GM18861 (cell line): ENCODE data around the gene MARCHF4.
"Not testable (repeated sequence)": the region's sequence is repeated elsewhere in the genome, so short reads cannot be mapped to it uniquely, and the experiment has no call there.

Experiments
- ATAC-seq: cut with Tn5 transposase; IDR thresholded peaks from one replicate; pipeline ENCODE4 v1.9.1; 2021; ENCODE audit not compliant: unreplicated experiment

The MARCHF4 gene

GRCh38 chr2:216392018-216392562 lies 19.8 kb upstream of the MARCHF4 start:
- ATAC-seq: no peak

- ATAC-seq: no peak
Observed at GRCh38 chr2:216391401-216391800, 19.1 kb upstream of the MARCHF4 start.

DNA sequence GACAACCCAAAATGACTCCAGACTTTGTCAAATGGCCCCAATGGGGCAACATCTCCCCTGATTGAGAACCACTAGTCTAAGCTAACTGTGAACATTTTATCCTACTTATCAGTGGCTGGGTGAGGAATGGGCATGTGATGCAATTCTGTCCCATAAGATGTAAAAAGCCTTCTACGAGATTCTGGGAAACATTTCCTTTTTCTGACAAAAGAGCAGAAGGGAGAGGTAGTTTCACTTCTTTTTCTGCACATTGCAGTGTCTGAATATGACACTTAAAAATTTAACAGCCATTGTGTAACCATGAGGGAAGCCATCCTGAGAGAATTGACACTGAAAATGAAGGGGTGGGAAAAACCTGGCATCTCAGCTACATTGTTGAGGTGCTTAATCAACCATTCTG lies 17.3 kb upstream of the MARCHF4 start:
- no peak for ATAC-seq

GRCh38 chr2:216388046-216388884 lies 16.0 kb upstream of the MARCHF4 start:
- no peak for ATAC-seq

DNA sequence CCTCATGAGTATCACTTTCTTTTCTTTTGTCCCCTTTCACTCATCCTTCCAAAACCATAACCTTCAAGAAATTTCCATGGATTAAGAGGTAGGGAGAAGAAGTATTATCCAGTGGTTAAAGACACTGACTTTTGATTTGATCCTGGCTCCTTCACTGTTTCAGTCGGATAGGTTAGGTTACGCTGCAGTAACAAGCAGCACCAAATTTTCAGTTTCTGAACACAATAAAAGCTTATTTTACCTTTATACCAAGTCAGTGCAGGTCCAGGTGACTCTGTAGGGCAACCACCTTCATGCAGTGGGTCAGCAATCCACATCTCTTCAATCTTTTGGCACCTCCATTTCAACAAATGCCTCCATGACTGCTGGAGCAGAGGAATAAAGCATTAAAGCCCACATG lies 15.0 kb upstream of the MARCHF4 start:
- ATAC-seq: no peak

DNA sequence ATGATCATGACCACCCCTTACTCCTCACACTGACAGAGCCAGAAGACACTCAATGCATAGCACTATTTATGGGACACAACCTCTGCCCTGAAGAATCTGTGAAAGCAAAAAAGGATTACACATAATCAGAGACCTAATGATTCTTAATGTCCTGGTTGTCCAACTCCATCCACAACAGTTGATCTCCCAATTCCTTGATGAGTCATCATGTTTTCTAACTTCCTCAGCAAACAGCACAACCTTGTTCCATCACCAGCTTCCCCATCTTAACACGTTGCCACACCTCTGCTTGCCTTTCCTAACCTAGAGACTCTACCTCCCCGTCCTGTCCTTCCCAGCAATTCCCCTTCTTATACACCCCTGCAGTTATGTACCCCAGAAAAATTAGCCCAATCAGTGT lies 13.2 kb upstream of the MARCHF4 start:
- no peak for ATAC-seq

- ATAC-seq: not testable (repeated sequence)
Observed at GRCh38 chr2:216384409-216384808, 12.1 kb upstream of the MARCHF4 start.

DNA sequence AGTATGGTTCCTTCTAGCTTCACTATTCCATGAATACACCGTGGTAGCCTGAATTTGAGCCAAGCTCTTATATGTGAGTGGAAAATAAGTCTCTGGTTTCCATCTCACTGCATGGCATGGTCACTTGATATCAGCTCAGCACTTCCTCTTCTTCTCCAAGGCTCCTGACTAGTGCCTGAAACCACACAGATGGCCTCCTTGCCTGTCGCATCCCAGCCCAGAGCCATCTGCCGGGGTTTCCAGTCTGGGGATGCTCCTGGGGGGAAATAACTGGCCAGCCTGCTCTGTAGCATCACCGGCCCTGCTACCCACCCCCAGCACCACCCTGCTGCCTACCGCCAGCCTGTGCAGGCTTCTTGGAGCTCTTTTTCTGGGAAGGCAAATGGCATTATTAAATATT lies 7.7 kb upstream of the MARCHF4 start:
- no peak for ATAC-seq

- ATAC-seq: no peak
Observed at GRCh38 chr2:216375286-216375685, 3.0 kb upstream of the MARCHF4 start.

DNA sequence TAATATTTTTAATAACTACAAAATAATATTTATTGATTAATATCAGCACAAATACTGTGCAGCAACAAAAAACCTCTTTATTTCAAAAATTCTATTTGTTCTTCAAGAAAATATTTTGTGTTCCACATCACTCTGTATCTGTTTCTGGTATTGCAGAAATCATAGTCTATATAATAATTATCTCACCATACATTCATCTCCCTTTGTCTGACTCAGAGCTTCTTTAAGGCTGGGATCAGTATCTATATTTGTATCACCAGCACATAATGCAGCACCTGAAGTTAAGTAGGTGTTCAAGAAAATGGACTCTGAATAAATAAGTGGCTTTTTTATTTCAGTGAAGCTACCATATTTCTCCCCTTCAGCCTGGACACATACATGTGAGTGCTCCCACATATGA lies 1.6 kb upstream of the MARCHF4 start:
- no peak for ATAC-seq

GRCh38 chr2:216372761-216373291 lies 543 bp upstream of the MARCHF4 start:
- no peak for ATAC-seq

- ATAC-seq: no peak
Observed at GRCh38 chr2:216370961-216371712, 1.1 kb downstream of the MARCHF4 start.

- ATAC-seq: no peak
Observed at GRCh38 chr2:216369821-216370220, 2.5 kb downstream of the MARCHF4 start.

- no peak for ATAC-seq
Observed at GRCh38 chr2:216366777-216367471, 5.4 kb downstream of the MARCHF4 start.

DNA sequence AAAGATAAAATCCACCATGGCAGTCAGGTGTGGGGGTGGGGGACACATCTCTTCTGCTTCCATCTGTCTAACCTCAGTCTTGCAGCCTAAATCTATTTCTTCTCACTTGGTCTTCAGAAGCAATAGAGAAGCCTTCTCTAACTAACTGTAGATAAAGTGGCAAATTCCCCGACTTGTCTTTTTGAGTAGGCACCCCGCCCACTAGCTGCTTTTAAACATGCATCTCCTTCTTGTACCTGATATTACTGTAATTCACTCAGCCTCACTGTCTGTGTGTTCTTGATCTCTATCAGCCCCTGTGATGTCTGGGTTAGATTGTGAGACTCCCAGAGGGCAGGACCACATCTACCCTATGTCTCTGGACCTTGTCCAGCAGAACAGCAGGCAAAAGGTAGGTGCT lies 6.8 kb downstream of the MARCHF4 start:
- no peak for ATAC-seq

DNA sequence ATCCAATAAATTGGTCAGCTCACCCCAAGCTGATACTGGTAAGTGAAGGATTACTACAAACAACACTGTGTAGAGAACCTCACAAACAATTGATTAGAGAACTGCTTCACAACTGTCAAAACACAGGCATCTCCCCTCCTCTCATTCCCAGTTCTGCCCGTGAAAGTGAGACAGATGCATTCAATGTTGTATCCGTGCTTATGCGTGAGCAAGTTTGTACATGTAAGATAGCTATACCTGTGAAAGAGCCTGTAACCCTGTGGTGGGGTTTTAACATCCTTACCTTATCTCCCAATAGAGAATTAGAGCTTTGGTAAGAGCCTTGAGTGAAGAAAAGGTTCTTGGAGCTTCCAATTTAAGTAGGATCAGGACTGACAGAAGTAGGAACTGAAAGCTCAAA lies 9.1 kb downstream of the MARCHF4 start:
- ATAC-seq: no peak

DNA sequence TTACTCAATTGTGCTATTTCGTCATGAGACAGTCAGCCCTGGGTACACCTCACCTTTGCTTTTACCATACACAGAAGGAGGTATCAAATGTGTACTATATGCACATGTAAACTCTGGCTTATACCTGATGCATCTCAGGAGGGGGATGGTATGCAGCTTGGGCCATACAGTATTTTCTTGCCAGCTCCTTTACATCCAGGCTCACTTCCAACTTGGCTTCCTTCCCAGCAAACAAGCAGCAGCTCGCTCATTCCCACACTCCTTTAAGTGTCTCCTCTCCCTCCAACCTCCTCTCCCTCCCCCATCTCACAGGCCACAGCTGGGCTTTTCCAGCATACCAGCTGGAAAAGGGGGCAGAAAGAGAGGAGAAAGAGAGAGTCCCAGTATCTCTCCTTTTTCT lies 9.6 kb downstream of the MARCHF4 start:
- no peak for ATAC-seq

DNA sequence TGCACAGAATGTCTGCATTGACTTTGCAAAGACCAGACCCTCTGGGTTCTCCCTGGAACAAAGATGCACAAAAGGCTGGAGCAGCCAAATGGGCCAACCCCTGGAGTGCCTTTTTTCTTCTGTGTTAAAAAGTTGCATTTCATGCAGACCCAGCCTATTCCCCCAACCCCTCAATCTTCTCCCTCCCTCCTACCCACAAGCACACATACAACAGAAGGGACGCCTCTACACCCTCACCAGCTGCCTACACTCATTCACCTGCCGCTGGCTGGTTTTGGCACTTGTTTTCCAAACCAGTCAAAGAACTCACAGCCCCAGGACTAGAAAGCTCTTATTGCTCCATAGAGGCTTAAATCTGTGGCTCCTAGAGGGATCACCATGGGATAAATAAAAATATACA lies 16.6 kb downstream of the MARCHF4 start:
- no peak for ATAC-seq

DNA sequence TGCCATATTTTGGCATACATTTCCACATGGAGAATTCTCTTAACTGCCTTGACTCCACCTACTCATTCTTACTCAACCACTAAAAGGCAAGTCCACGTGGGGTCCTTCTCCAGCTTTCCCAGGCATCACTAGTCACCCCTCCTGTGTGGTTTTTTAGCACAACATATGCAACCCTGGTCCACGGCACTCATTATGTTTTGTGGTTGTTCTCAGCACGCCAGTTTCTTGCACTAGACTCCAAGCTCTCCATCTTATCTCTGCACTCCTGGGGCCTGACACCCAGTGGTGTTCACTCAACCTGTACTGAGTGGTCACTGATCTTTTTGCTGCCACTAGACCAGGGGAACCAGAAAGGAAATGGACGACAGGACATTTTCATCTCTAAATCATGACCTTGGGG lies 18.0 kb downstream of the MARCHF4 start:
- no peak for ATAC-seq

GRCh38 chr2:216352653-216353270 lies 19.5 kb downstream of the MARCHF4 start:
- no peak for ATAC-seq
